GM19455 (cell line): Measurements from ENCODE around the gene LRRC9.

Source experiments
- ATAC-seq: cut with Tn5 transposase; IDR thresholded peaks from one replicate; pipeline ENCODE4 v1.9.1; 2021; ENCODE audit not compliant: unreplicated experiment

The LRRC9 gene

DNA sequence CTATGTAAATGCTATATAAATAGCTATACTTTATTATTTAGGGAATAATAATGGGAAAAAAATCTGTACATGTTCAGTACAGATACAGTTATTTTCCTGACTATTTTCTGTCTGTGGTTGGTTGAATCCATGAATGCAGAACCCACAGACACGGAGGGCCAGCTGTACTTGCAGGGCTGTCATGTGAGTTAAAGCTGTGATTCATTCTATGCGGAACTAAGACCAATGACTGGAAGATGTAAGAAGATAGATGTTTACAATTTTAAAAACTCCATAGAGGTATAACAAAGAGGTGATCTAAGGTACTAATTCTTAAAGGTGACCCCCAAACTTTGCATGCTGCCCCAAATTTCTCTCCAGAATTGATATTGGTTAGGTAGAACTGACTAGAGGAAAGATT, 186.4 kb downstream of the LRRC9 start:
- no peak for ATAC-seq

DNA sequence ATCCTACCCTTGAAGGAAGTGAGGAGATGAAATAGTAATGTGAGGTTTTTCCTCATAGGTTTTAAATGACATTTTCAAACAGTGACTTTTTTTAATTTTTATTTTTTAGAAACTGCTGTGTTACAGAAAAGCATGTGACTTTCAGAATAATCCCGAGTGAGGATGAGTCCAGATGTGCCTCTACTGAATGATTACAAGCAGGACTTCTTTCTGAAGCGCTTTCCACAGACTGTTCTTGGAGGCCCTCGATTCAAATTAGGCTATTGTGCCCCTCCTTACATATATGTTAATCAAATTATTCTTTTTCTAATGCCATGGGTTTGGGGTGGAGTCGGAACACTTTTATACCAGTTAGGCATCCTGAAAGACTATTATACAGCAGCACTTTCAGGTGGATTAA, 187.5 kb downstream of the LRRC9 start:
- ATAC-seq, result no peak

DNA sequence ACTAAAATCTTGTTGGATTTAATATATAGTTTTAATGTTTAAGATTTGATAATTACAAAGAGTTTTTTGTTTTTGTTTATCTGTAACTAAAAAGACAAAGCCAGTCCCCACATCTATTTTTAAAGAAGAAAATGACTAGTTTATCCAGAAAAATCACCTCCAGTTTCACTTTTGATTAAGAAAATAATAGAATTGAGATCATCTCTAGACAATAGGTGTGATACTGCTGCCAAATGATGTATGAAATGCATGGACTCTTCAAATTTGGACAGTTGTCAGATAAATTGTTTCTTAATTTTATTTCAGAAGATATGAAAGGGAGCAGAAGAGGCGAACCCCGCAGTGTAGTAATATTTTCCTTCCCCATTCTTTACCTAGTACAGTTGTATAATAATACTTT, 191.8 kb downstream of the LRRC9 start:
- ATAC-seq, result no peak
